HepG2 (cell line): ENCODE data around the gene GTF3A.

ENCODE experiments used
- ELF4 ChIP-seq: sonication (generic); formaldehyde crosslinking; IDR thresholded peaks from 2 replicates; pipeline ENCODE4 v1.5.0; 2020; ENCODE audit warnings: missing genetic modification reagents, mild to moderate bottlenecking, moderate library complexity, borderline replicate concordance
- FOSL2 ChIP-seq: sonication (generic); formaldehyde crosslinking; IDR thresholded peaks from 2 replicates; pipeline ENCODE4 v1.4.0; 2020; ENCODE audit warnings: missing genetic modification reagents
- HMG20A ChIP-seq: IDR thresholded peaks from 2 replicates; pipeline ENCODE4 v1.6.1; 2016; ENCODE audit warnings: borderline replicate concordance
- NFIC ChIP-seq: IDR thresholded peaks from 2 replicates; pipeline ENCODE4 v1.6.1; 2012; ENCODE audit warnings: mild to moderate bottlenecking, low read length, inconsistent platforms
- POLR2AphosphoS5 ChIP-seq: IDR thresholded peaks from 2 replicates; pipeline ENCODE4 v1.6.1; 2012; ENCODE audit warnings: low read depth, low read length
- STAT6 ChIP-seq: sonication (generic); formaldehyde crosslinking; IDR thresholded peaks from 2 replicates; pipeline ENCODE4 v1.4.0; 2020; ENCODE audit warnings: missing genetic modification reagents, mild to moderate bottlenecking, borderline replicate concordance
- ZNF124 ChIP-seq: sonication (generic); formaldehyde crosslinking; IDR thresholded peaks from 2 replicates; pipeline ENCODE4 v1.4.0; 2020; ENCODE audit warnings: missing genetic modification reagents
- ZNF362 ChIP-seq: sonication (generic); formaldehyde crosslinking; IDR thresholded peaks from 2 replicates; pipeline ENCODE4 v1.4.0; 2020; ENCODE audit warnings: missing genetic modification reagents, mild to moderate bottlenecking, borderline replicate concordance

- TF ChIP-seq NFIC: no peak
- TF ChIP-seq ZNF362 (CRISPR knock-in tag): no peak
- TF ChIP-seq FOSL2 (CRISPR knock-in tag): no peak
- TF ChIP-seq ZNF124: no peak
- no peak for TF ChIP-seq ELF4 (CRISPR knock-in tag)
- TF ChIP-seq STAT6 (CRISPR knock-in tag): no peak
- no peak for TF ChIP-seq POLR2AphosphoS5
- TF ChIP-seq HMG20A (CRISPR knock-in tag): no peak
These were observed 12.7 kb downstream of the GTF3A start for GRCh38 chr13:27437126-27437525.
